IPS-11a (cell line): ENCODE results near the gene SPNS3.

ENCODE experiments used
- H3K4me3 ChIP-seq: one replicate; pipeline ENCODE4 v1.5.1; 2013; ENCODE audit warnings: low read depth, low read length, control low read depth

The SPNS3 gene

DNA sequence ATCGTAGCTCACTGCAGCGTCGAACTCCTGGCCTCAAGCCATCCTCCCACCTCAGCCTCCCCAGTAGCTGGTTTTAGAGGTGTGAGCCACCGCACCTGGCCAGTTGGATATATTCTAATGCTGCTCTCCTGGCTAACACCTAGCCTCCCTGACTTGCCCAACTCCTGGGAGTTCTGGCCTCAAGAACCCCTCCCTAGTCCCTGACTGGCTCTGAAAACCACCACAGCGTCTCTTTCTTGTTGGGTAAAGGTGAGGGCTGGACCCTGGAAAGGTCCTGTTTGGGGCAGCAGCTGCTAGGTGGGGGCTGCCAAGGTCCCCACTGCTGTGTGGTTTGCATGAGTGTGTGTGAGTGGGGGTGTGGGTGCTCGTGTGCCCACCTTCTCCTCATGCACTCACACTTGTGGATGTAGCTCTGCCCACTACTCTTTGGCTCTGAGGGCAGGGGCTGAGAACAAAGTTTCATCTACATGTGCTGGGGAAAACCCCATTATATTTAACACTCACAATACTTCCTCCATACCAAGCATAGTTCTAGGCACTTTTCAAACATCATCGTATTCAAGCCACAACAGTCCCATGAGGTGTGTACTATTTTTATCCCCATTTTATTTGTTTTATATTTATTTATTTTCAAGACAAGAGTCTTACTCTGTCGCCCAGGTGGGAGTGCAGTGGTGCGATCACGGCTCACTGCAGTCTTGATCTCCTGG is 7.1 kb upstream of the SPNS3 start:
- H3K4me3 ChIP-seq = no peak overlapping the region

DNA sequence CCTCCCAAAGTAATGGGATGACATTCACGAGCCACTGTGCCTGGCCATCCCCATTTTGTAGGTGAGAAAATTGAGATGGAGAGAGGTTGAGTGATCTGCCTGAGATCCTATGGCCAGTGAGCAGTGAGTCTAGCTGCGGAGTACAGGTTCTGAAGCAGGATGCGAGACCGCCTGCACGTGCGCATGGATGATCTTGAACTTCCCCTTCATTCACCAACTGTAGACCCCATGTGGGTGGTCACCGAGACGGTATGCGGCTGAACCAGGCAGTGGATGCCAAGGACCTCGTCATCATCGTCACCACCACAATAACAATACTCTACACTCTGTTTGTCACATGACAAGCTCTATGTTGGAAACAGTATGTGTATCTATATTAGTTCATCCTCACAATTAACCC is 6.2 kb upstream of the SPNS3 start:
- H3K4me3 ChIP-seq = no peak overlapping the region

DNA sequence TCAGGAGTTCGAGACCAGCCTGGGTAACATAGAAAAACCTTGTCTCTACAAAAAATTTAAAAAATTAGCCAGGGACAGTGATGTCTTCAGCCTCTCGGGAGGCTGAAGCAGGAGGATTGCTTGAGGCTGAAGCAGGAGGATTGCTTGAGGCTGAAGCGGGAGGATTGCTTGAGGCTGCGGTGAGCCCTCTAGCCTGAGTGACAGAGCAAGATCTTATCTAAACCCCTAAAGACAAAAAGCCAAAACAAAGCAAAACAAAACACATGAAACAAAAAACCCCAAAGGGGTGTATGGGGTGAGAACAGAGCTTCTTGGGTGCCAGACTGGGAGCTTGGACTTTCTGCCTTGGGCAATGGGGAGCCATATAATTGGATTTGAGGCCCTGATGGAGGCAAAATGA is 2.6 kb downstream of the SPNS3 start:
- no peak overlapping the region for H3K4me3 ChIP-seq

DNA sequence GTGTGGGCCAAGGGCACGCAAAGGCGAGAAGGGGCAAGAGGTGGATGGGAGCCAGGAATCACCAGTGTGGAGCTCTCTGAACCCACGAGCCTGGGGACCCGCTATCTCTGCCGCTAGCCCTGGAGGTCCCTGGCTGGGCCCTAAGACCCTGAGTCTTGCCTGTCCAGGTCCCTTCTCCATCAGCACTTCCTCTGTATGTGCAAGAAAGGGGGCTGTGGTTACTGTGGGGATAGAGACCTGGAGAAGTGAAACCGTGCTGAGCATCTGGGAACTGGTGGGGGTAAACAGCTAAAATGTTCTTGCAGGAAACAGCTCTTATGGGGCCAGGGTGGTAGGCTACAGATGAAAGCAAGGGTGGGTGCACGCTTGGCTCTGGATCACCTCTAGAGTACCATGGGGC is 3.1 kb downstream of the SPNS3 start:
- H3K4me3 ChIP-seq = no peak overlapping the region

DNA sequence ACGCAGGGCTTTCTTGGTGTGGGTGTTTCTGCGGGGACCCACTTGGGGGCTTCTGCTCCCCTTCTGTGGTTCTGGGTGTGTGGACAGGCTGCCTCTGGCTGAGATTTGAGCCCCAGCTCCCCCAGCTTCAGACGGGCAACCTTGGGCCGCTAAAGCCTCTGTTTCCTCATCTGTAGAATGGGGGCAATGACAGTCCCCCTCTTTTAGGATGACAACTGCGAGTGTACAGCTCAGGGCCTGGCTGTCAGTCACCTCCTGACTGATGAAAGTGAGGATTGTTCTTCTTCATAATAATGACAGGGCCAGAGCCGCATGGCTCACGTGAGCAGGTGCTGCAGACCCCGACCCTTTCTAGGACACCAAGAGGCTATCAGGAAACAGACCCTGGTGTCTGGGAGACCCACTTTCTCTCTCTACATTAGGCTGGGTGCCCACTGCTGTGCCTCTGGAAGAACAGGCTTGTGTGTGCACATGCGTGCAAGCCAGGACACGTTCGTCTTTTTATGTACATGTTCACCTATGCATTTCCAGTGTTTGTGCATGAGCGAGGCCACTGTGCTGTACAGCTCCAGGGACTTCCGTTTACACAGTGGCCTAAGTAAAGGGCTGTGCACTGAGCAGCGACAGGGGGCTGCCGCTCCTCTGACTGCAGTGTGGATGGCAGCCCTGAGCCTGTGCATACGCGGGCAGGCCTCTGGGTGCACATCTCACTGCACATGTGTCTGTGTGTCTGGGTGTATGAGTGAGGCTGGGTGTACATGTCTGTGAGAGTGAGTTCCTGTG is 4.6 kb downstream of the SPNS3 start:
- H3K4me3 ChIP-seq = no peak overlapping the region

DNA sequence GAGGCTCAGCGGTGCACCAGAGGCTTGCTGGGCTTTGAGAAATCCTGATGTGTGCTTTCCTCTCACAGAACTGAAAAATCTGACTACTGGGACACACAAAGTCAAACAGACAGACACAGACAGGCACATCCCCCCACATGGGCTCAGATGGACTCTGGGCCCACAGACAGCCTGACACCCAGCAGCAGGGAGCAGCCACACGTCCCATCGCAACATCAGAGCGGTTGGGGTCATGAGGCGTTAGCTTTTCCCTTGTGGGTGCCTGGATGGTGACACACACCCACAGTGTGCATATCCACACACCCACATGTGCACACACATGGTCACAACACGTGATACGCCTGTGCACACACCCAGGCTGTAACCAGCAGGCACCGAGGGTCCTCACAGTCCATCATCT is 6.3 kb downstream of the SPNS3 start:
- no peak overlapping the region for H3K4me3 ChIP-seq

DNA sequence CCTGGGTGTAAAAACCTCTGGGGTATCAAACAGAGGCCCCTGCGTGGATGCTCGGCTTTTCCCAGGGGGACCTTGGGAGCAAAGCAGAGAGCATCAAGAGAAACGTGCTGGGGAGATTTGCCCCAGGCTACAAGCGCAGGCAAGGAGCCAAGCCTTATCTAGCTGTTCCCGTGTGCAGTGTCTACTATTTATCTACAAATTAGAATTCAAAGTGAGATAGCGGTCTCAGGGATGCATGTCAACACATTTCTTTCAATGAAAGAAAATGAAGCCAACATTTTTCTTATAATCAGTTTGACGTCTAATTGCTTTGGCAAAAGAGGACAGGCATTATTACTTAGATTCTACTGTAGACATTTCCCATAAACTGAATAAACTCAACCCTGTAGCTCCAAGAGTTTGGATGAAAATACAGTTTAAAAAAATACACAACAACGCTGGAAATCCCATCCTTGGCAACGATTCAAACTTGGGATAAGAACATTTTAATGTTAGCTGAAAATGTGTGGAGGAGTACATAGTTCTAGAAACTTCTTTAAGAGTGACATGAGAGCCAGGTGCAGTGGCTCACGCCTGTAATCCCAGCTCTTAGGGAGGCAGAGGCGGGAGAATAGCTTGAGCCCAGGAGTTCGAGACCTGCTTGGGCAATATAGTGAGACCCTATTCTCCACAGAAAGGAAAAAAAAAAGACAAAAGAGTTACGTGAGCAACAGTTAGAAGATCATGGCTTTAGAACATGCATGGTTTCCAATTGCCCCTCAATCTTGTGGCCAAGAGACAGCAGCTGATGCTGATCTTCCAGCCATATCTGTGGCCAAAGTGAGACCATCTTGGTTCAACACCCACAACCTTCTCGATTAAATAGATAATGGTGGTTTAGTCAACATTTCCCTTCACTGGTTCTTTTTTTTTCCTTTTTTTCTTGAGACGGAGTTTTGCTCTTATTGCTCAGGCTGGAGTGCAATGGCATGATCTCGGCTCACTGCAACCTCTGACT is 7.2 kb downstream of the SPNS3 start:
- no peak overlapping the region for H3K4me3 ChIP-seq

DNA sequence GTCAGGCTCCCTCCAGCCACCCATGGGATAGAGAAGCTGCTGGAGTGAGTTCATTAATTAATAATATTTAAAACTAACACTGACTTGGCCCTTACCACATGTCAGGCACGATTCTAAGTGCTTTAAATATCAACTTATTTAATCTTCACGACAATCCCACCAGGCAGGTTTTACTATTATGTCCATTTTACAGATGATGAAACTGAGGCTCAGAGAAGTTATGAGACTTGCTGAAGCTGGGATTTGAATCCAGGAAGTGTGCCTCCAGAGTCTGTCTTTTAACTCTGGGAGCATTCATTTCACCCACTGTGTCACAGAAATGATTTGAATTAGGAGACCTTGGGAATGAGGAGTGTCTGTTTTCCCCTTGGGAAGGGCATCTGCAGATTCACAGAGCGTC is 8.8 kb downstream of the SPNS3 start:
- no peak overlapping the region for H3K4me3 ChIP-seq

DNA sequence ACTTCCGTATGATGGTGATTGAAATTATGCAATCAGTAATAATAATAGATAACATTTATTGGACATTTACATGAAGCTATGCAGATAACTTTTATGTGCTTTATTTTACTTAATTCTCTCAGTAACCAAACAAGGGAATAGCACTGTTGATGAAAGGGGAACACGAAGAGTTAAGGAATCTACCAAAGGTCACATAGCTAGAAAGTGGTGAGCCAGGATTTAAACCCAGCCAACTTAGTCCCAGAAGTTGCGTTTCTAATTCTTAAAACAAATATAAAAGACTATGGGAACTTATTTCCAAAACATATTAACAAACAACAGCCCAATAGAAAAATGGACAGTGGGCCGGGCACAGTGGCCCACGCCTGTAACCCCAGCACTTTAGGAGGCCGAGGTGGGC is 9.7 kb downstream of the SPNS3 start:
- no peak overlapping the region for H3K4me3 ChIP-seq

DNA sequence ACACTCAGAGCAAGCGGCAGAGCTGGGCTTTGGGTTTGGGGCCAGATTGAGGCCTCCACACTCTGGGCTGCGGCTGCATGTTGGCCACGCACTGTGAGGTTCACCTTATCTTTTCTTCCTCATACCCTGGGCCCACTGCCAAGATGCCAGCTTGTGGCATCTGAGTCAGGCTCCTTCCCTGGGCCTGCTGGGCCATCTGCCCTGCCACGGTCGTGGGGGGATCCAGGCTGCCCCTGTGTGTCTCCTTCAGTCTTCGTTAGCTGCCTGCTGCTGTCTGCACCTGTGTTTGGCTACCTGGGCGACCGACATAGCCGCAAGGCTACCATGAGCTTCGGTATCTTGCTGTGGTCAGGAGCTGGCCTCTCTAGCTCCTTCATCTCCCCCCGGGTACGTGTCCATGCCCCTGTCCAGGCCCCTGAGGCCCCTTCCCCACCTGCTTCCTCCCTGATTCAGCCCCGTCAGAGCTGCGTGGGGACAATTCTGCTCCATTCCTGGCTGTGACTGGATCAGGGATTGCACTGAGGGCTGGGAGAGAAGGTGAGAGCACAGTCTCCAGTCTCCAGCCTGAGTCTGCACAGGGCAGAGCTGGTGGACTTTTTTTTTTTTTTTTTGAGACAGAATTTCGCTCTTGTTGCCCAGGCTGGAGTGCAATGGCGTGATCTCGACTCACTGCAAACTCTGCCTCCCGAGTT is 11.2 kb downstream of the SPNS3 start:
- H3K4me3 ChIP-seq = no peak overlapping the region

DNA sequence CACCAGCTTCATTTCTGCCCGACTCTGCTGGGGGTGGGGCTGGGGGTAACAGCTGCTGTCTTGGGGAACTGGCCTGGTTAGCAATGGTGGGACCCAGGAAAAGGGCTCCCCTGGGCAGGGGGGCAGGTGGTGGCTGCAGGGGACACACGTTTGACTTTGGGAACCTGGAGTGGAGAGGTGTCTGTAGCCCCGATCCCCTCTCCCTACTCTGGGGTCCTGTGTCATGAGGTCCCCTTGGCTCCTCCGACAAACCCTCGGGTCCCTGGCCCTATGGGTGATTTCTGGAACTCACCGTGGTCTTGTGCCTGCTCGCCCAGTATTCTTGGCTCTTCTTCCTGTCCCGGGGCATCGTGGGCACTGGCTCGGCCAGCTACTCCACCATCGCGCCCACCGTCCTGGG is 12.0 kb downstream of the SPNS3 start:
- H3K4me3 ChIP-seq = no peak overlapping the region

DNA sequence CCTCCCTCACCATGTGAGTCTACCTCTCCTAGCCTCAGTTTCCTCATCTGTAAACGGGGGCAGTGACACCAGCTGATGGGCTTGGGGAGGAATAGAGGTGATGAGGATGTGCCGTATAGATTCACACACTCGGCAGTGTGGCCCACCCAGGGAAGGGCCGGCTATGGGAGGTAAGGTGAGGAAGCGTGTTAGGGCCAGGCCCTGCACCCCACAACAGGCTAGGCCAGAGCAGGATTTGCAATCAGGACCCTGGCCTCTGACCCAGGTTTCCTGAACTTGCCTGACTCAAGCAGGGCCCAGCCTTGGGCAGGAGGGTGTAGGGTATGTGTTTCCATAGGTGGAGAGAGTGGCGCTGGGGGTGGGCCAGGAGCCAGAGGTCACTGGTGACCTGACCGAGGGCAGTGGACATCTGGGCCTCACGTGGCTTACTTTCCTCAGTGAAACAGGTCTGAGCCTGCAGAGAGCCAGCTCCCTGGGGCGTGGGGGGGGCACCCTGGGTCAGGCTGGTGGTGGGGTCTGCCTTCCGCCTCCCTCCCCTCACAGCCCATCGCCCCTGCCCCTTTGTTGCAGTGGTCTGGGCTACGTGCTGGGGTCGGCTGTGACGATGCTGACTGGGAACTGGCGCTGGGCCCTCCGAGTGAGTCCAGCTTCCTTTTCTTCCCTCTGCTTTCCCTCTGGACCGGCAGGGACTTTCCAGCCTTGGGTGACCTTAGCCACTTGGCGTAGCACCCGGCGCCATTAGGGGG is 12.8 kb downstream of the SPNS3 start:
- no peak overlapping the region for H3K4me3 ChIP-seq

DNA sequence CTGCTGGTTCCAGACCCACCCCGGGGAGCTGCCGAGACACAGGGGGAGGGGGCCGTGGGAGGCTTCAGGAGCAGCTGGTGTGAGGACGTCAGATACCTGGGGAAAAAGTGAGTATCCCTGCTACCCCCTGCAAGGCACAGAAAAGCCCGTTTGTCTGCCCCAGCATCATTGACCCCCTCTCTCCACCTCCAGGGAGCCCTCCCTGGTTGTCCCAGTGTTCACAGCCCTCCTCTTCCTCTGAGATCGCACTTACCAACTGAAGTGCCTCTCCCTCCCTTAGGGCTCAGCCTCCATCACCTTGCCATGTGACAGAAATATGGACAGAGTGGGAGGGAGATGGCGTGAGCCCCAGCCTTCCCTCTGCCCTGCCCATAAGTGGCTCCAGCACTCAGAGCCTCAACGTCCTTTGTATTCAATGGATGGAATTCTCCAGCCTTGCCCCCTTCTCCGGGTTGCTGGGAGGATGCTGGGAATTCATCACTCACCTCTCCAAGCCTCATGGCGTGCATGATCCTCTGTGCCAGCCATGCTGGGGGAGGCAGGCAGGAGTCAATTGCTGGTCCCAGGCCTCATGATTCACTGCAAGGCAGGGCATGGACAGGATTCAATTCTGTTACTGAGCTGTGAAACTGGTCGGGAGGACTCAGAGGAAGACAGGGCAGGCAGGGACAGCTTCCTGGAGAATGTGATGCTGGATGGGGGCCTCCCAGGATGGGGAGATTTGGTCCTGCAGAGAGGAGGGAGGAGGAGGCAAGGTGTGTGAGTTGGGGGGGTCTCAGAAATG is 14.6 kb downstream of the SPNS3 start:
- H3K4me3 ChIP-seq = no peak overlapping the region

DNA sequence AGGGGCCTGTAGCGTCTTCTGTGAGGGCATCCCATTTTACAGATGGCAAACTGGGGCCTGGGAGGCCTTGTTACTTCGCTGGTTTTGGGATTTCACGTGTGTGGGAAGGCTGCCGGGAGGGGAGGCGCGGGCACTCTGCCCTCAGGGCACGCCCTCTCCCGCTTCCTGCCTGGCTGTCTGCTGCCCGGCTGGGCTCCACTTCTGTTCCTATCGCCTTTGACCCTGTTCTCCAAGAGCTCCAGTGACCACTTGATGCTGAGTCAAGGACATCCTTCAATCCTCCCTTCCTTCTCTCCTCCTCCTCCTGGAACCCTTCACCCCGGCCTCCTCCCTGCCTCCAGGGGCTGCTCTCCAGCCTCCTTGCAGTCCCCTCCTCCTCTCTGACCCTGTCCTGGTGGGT is 16.0 kb downstream of the SPNS3 start:
- no peak overlapping the region for H3K4me3 ChIP-seq

DNA sequence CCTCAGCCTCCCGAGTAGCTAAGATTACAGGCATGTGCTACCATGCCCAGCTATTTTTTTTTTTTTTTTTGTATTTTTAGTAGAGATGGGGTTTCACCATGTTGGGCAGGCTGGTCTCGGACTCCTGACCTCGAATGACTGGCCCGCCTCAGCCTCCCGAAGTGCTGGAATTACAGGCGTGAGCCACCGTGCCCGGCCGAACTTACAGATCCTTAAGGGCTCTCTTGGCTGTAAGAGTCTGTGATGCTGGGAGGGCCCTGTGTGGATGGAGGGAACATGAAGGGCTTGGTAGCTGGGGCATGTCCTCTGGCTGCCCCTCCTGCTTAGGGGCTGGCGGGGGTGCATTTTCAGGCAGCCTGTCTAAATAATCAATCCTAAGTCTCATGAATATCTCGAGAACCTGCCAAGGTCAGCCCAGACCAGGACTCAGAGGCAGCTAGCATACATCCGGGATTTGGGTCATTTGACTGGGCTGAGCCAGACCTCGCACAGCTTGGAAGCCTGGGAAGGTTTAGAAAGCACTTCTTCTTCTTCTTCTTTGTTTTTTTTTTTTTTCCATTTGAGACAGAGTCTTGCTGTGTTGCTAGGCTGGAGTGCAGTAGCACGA is 17.1 kb downstream of the SPNS3 start:
- no peak overlapping the region for H3K4me3 ChIP-seq

DNA sequence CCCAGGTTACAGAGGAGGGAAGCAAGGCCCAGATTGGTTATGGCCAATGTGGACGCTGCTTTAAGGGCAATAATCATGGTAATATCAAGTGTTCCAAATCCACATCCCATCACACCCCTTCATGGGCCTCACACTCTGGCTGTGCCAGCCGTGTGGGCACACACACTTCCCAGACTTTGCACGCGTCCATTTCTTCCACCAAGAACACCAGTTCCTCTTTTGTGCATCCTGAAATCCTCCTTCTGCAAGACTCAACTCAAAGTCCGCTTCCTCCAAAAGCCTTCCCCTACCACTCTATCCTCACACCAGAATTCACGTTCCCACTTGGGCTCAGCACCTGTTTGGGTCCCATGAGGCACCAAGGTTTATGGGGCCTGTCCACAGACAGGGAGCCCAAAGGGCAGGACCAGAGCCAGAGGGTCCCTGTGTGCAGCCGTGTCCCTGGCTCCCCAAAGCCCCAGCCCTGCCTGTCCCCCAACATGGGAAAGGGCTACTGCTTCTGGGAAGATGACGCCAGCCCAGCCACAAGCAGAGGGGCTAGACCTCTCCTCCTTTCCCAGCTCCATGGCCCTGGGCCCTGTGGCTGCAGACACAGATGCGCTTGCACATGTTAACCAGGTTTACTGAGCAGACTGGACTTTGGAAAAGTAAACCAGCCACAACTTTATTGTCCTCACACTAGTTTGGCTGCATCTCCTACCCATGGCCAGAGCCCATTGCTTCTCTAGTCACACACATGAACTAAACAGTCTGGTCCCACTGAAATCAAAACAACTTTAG is 20.3 kb downstream of the SPNS3 start:
- no peak overlapping the region for H3K4me3 ChIP-seq

DNA sequence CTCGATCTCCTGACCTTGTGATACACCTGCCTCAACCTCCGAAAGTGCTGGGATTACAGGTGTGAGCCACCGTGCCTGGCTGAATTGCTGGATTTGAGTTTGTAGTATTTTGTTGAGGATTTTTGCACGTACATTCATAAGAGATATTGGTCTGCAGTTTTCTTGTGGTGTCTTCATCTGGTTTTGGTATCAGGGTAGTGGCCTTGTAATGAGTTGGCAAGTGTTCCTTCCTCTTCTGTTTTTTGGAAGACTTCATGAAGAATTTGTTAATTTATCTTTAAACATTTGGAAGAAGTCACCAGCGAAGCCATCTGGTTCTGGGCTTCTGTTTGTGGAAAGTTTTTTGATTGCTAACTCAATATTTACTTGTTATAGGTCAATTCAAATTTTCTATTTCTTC is 26.9 kb downstream of the SPNS3 start:
- H3K4me3 ChIP-seq = no peak overlapping the region

DNA sequence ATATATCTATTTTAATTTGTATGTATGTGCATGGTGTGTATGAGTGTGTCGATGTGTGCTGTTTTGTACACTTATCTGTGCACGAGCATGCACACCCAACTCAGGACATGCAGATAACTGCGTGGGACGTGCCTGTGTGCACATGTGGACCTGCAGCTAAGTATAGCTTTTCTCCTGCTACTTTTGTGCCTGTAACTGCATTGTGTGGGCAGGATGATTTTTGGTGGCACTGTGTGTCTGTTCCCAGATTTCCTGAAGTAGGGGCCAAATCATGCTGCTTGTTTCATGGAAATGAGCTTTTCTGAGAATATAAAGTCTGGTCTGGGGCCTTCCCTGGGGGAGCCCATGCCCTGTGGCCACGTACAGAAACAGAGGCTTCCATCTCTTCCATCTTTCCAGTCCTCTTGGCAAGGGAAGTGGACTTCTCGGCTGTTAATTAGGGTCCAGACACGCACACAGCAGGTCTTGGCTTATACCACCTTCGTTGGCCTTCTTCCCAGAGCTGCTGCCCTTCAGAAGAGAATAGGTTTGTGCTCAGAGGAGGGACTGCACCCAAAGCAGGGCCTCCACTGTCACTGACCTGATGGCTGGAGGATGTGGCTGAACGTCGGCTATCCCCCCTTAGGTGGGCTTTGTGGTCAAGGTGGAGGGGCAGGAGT is 30.2 kb downstream of the SPNS3 start:
- H3K4me3 ChIP-seq = no peak overlapping the region
